GM15510 (cell line): ENCODE measurements around the gene DNAJC13.

Experiments used
- POLR2A ChIP-seq: IDR thresholded peaks from 3 replicates; pipeline ENCODE4 v1.6.1; 2011; ENCODE audit warnings: borderline replicate concordance; ENCODE audit not compliant: insufficient read length; ENCODE audit errors: extremely low read depth

DNAJC13 gene

DNA sequence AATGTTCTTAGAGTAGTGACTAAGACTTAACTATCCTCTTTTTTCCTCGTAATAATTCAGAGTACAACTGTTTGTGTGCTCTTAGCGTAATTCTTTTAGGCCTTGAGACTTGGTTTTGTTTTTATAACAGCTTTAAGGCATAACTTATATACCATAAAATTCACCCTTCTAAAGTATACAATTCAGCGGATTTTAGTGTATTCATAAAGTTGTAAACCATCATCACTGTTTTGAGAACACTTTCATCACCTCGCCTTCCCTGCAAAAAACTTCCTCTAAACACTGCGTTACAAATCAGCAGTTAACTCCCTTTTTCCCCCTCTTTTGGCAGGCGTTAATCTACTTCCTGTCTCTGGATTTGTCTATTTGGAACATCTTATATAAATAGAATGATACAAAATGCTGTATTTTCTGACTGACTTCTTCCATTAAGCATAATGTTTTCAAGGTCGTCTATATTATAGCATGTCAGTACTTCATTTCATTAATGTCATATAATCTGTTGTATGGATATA, 18.7 kb downstream of the DNAJC13 start:
- no peak for TF ChIP-seq POLR2A

GRCh38 chr3:132443421-132443820, 26.1 kb downstream of the DNAJC13 start:
- TF ChIP-seq POLR2A, result no peak

DNA sequence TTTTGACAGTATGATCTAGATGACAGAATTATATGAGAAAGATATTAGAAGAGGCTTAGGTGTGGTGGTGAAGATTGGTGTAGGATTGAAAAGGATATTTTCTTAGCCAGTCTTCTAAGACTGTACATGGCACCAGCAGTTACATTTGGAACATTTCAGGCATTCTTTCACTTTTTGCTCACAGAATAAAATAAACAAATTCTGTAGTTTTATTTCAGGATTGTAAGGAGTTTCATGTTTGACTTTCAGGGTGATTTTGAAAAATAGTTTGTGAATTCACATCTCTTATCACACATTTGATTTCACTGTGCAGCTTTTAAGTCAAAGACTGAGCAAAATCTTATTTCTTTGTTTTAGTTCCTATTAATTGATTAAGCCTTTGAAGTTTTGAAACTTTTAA, 27.1 kb downstream of the DNAJC13 start:
- no peak for TF ChIP-seq POLR2A

GRCh38 chr3:132445817-132446216, 28.5 kb downstream of the DNAJC13 start:
- no peak for TF ChIP-seq POLR2A

DNA sequence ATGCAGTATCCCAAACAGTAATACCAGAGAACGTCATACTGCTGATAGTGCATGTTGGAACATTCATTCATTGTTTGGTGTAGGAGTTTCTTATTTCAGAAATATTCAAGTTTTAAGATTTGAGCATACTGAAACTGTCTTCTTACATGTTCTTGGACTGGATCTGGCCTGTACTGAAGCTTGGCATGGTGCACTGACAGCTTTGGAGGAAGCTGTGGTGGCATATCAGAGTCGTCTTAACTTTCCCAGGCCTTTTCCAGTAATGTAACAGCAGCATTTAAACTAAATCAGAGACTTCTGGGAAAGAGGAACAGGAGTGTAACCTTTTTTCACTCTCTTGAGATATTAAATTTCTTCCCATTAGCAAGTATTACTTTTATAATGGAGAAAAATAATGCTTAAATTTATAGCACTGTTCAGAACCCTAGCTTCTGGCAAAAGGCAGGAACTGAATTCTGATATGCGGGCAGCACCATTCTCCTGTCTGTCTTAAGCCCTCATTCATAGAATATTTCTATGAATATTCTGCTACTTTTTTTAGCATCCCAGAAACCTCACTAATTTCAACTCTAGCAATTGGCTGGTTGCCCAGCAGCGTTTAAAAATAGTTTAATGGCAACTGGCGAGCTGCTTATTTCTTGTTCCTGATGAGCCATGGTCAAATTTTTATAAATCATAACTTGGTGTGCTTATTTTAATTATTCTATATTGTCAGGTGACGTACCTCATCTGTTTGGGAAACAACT, 31.1 kb downstream of the DNAJC13 start:
- TF ChIP-seq POLR2A, result no peak

DNA sequence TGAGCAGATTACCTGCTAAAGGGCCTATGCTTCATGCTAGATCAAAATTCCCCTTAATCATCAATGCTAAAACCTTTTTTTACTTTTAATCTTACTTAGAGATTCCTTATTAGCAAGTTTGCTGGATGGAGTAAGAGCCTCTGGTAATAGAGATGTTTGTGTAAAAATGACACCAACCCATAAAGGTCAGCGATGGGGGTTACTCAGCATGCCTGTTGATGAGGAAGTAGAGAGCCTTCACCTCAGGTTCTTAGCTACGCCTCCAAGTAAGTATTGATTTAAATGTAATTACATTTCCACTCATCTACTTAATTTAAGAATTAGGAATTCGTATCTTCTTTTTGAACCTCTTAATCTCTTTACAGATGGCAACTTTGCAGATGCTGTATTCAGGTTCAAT, 38.8 kb downstream of the DNAJC13 start:
- no peak for TF ChIP-seq POLR2A

DNA sequence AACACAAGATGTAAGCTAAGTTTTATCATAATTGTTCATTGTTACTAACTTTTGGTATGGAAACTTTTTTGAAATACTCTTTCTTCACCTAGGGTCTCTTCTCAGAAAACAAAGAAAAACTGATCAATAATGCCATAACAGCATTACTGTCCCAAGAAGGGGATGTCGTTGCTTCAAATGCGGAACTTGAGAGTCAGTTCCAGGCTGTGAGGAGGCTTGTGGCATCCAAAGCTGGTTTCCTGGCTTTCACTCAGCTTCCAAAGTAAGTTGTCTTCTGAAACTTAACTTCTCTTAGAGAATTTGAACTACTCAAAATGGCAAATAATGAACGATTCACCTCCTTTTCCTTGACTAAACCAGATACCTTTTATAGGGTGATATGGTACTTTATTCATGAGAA, 39.3 kb downstream of the DNAJC13 start:
- no peak for TF ChIP-seq POLR2A

DNA sequence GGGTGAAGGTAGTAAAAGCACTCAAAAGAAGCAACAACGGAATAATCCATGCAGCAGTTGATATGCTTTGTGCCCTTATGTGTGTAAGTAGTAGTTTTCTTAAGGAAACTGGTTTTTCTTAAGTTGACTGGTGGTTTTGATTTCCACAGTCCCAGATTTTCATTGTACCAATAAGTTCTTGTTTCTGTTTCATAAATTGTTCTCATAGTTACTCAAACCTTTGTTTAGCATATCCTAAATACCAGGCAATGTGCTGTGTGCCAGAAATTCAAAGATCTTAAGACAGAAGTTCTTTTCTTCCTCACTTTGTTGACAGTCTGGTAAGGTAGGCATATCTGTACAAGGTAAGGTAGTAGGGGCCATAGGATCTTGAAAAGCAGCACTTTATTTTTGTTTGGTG, 40.0 kb downstream of the DNAJC13 start:
- TF ChIP-seq POLR2A, result no peak

GRCh38 chr3:132459551-132459950, 42.2 kb downstream of the DNAJC13 start:
- no peak for TF ChIP-seq POLR2A

DNA sequence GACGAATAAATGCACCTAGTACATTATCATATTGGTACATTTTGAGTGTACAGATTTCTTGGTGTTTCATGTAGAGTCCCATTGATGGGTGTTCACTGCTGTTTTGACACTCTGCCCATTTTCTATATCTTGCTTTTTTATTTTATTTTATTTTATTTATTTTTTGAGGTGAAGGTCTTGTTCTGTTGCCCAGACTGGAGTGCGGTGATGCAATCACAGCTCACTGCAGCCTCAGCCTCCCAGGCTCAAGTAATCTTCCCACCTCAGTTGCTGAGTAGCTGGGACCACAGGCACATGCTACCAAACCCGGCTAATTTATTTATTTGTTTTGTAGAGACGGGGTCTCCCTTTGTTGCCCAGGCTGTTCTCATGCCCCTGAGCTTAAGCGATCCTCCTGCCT, 44.2 kb downstream of the DNAJC13 start:
- TF ChIP-seq POLR2A, result no peak

- no peak for TF ChIP-seq POLR2A
These were observed 46.8 kb downstream of the DNAJC13 start for GRCh38 chr3:132464066-132464465.

DNA sequence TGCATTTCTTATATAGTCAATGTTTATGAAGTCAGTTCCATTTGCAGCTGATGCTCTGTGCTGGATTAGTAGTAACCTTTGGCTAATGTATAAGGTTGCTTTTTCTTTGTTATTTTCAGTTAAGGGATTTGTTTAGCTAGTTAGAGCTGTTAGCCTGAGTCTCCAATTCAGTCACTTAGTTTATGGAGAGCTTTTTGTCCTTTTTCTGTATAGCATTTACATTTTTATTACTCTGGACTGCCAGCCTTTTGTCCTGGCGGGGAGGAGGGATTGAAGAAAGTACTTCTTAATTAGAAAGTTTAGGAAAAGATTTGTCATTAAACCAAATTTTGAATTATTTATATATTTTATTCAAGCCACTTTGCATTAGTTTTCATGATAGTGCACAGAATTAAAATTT, 52.0 kb downstream of the DNAJC13 start:
- TF ChIP-seq POLR2A, result no peak

GRCh38 chr3:132486099-132486498, 68.8 kb downstream of the DNAJC13 start:
- TF ChIP-seq POLR2A, result no peak

DNA sequence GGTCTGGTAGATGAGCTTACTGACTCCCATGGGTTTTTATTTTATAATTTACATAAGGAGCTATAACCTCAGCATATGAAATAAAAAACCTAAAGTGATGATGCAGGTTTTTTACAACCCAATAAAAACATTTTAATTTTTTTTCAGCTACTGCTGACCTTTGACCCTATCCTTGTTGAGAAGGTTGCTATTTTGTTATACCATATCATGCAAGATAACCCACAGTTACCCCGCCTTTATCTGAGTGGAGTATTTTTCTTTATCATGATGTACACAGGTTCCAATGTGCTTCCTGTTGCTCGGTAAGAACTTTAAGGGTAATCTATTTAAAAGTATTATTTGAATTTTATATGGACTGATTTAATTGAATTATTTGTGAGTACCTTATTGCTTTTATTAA, 70.8 kb downstream of the DNAJC13 start:
- TF ChIP-seq POLR2A, result no peak

DNA sequence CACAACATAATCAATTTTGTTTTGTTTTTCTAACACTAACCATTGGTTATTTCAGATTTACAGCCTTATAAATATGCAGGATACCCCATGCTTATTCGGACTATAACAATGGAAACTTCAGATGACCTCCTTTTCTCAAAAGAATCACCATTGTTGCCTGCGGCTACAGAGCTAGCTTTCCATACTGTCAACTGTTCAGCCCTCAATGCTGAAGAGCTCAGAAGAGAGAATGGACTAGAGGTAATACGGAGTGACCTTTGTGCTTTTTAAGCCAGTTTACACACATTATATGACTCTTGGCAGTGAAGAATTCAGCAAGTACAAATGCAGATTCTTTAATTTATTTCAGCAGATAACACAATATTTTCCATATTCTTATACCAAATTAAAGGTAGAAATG, 81.8 kb downstream of the DNAJC13 start:
- TF ChIP-seq POLR2A, result no peak

- TF ChIP-seq POLR2A, result no peak
These were observed 86.3 kb downstream of the DNAJC13 start for GRCh38 chr3:132503559-132503958.

DNA sequence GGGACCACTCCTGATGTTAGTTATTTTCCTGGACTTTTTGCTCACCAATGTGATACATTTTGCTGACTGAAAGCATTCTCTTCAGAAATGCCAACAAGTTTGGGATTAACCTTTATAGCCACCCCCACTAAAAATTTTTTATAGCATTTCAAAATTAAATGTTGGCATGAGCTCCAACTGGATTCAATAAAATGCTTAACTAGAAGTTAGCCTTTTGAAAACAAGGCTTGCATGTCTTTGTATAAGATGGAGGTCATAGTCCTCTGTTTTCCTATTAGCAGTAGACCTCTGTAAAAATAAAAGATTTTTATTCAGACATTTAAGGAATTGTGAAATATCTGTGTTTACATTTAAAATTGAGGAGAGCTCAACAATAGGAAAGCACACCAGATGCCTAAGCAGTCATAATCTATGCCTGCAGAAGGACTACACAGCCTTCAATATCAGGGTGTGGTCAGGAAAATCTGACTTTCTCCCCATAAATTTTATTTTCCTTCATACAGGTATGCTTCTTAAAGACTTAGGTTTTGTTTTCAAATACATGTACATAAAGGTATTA, 87.2 kb downstream of the DNAJC13 start:
- TF ChIP-seq POLR2A, result no peak

GRCh38 chr3:132507657-132508056, 90.4 kb downstream of the DNAJC13 start:
- TF ChIP-seq POLR2A, result no peak

DNA sequence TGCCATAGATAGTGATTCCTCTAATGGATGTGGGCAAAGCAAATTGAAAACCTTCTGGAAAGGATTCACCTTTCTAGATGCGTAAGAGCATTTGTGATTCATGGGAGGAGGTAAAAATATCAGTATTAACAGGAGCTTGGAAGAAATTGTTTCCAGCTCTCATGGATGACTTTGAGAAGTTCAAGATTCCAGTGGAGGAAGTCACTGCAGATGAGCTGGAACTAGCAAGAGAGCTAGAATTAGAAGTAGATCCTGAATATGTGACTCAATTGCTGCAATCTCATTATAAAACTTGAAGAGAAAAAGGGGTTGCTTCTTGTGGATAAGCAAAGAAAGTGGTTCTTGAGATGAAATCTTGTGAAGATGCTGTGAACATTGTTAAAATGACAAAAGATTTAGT, 91.8 kb downstream of the DNAJC13 start:
- no peak for TF ChIP-seq POLR2A
